OCI-LY7 (cell line): ENCODE measurements around the gene HMGXB4. TPM values are rescaled to one million over a fixed set of nuclear protein-coding genes. Genes with fewer than 3 reads are reported as not detected.

ENCODE experiments used
- BruUV-seq: library from RNA; stranded (reverse); fragments of 400-500 nt; replicated peaks from 2 replicates; lab custom pipeline; 2021; lab: Mats Ljungman, UMichigan
- CTCF ChIA-PET: fragments of 300-600 bp; sonication (Branson Sonifier 250); formaldehyde crosslinking; loops from one replicate; lab custom pipeline; 2022; ENCODE audit warnings: antibody characterized with exemption; ENCODE audit not compliant: unreplicated experiment; lab: Charles Lee
- POLR2A ChIA-PET: fragments of 300-600 bp; sonication (Branson Sonifier 250); formaldehyde crosslinking; loops from one replicate; lab custom pipeline; 2022; ENCODE audit warnings: antibody characterized with exemption; lab: Charles Lee
- DNase-seq: peaks from one replicate; pipeline ENCODE4 v3.0.0-alpha.2; 2015; ENCODE audit warnings: low spot score
- H2AFZ ChIP-seq: fragments of 200-600 bp; sonication (generic), shearing (Covaris generic); 2 replicates; pipeline ENCODE4 v1.6.1; 2014; ENCODE audit warnings: mild to moderate bottlenecking, antibody characterized with exemption, low read length, moderate library complexity
- H3K27ac ChIP-seq: fragments of 200-600 bp; sonication (generic); 2 replicates; pipeline ENCODE4 v1.5.1; 2014; ENCODE audit warnings: mixed run types, low read depth, mild to moderate bottlenecking, moderate library complexity, low read length, inconsistent platforms; ENCODE audit not compliant: poor library complexity, severe bottlenecking
- H3K36me3 ChIP-seq: fragments of 200-600 bp; sonication (generic); 2 replicates; pipeline ENCODE4 v1.6.1; 2014; ENCODE audit warnings: mild to moderate bottlenecking, antibody characterized with exemption, low read length, moderate library complexity, mixed read lengths; ENCODE audit not compliant: insufficient read depth
- H3K4me1 ChIP-seq: fragments of 200-600 bp; sonication (generic); 2 replicates; pipeline ENCODE4 v1.5.1; 2014; ENCODE audit warnings: mild to moderate bottlenecking, low read length; ENCODE audit not compliant: insufficient read depth, poor library complexity, severe bottlenecking
- H3K4me2 ChIP-seq: fragments of 200-600 bp; sonication (generic); 2 replicates; pipeline ENCODE4 v1.6.1; 2014; ENCODE audit warnings: mild to moderate bottlenecking, low read length
- H3K4me3 ChIP-seq: fragments of 200-600 bp; sonication (generic); 2 replicates; pipeline ENCODE4 v1.5.1; 2014; ENCODE audit warnings: mild to moderate bottlenecking, low read depth, low read length; ENCODE audit not compliant: poor library complexity, severe bottlenecking
- H3K79me2 ChIP-seq: fragments of 200-600 bp; sonication (generic); 2 replicates; pipeline ENCODE4 v1.6.1; 2016; ENCODE audit warnings: low read depth, mild to moderate bottlenecking, low read length, moderate library complexity, mixed read lengths; ENCODE audit not compliant: insufficient read depth
- H3K9me2 ChIP-seq: fragments of 200-600 bp; sonication (generic); 2 replicates; pipeline ENCODE4 v1.6.1; 2016; ENCODE audit warnings: mild to moderate bottlenecking, low read length, mixed read lengths; ENCODE audit not compliant: insufficient read depth
- H3K9me3 ChIP-seq: fragments of 200-600 bp; sonication (generic); 2 replicates; pipeline ENCODE4 v1.6.1; 2014; ENCODE audit warnings: mild to moderate bottlenecking, mixed run types, low read length, mixed read lengths
- H4K20me1 ChIP-seq: fragments of 200-600 bp; sonication (generic); 2 replicates; pipeline ENCODE4 v1.6.1; 2014; ENCODE audit warnings: mild to moderate bottlenecking, antibody characterized with exemption, low read length, moderate library complexity, mixed read lengths; ENCODE audit not compliant: insufficient read depth
- EZH2phosphoT487 ChIP-seq: fragments of 200-600 bp; sonication (generic); IDR thresholded peaks from 2 replicates; pipeline ENCODE4 v1.6.1; 2018; ENCODE audit warnings: low read depth, borderline replicate concordance, mild to moderate bottlenecking, mixed run types, antibody characterized with exemption, low read length, moderate library complexity, mixed read lengths
- intact Hi-C: fragments of 100-400 bp; cut with micrococcal nuclease; formaldehyde crosslinking; loops from one replicate; pipeline ENCODE4 v1.10.0; 2022; ENCODE audit not compliant: unreplicated experiment
- total RNA-seq, 2 experiments: library from RNA; depleted of rRNA in 1 of 2; stranded (reverse); fragments of >200 nt in 1 of 2; shearing (Covaris generic) in 1 of 2; gene quantifications; 2 replicates each; pipeline ENCODE4 v1.2.3, GENCODE V29; 2014 to 2022
- TF ChIP-seq, protein P1 (sequence below): fragments of 200-600 bp; sonication (generic); conservative IDR thresholded peaks from 2 replicates; pipeline ENCODE4 v1.5.1; 2014; ENCODE audit warnings: mild to moderate bottlenecking, antibody characterized with exemption, low read length, moderate library complexity, mixed read lengths

The HMGXB4 gene
- total RNA-seq, 2 experiments from 2014 or later = 25.2 to 46.9 TPM

- Histone ChIP-seq H3K9me3 (no peaks in the 10 kb centered on the region), H3K4me2 (no peak overlapping the region), H4K20me1 (no peaks in the 10 kb centered on the region), H3K27ac (no peak overlapping the region), H3K9me2 (no peaks in the 10 kb centered on the region), H3K4me3 (no peak overlapping the region), H3K36me3 (peaks cover 2% of the 10 kb centered on the region; the same call in 1 of the 2 replicates), H2AFZ (no peak overlapping the region), H3K4me1 (peaks cover 30% of the 10 kb centered on the region), H3K79me2 (no peaks in the 10 kb centered on the region)
- no TSS peak for BruUV-seq
- intact Hi-C loops = no loop called here
- no peak for DNase-seq
- no peak for TF ChIP-seq EZH2phosphoT487
- TF ChIP-seq, protein P1, sequence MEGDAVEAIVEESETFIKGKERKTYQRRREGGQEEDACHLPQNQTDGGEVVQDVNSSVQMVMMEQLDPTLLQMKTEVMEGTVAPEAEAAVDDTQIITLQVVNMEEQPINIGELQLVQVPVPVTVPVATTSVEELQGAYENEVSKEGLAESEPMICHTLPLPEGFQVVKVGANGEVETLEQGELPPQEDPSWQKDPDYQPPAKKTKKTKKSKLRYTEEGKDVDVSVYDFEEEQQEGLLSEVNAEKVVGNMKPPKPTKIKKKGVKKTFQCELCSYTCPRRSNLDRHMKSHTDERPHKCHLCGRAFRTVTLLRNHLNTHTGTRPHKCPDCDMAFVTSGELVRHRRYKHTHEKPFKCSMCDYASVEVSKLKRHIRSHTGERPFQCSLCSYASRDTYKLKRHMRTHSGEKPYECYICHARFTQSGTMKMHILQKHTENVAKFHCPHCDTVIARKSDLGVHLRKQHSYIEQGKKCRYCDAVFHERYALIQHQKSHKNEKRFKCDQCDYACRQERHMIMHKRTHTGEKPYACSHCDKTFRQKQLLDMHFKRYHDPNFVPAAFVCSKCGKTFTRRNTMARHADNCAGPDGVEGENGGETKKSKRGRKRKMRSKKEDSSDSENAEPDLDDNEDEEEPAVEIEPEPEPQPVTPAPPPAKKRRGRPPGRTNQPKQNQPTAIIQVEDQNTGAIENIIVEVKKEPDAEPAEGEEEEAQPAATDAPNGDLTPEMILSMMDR = no peak
- ChIA-PET CTCF (no interaction called here), POLR2A (no interaction called here)
These were observed 45.8 kb downstream of the HMGXB4 start for GRCh38 chr22:35303029-35303624.

GRCh38 chr22:35305525-35306070, 48.3 kb downstream of the HMGXB4 start:
- Histone ChIP-seq H3K36me3 (no peaks in the 10 kb centered on the region), H2AFZ (no peak overlapping the region), H3K4me3 (no peak overlapping the region), H4K20me1 (no peaks in the 10 kb centered on the region), H3K4me2 (peak overlapping the region; percentile 79), H3K9me2 (no peaks in the 10 kb centered on the region), H3K4me1 (peaks cover 45% of the 10 kb centered on the region), H3K27ac (no peak overlapping the region), H3K9me3 (no peaks in the 10 kb centered on the region), H3K79me2 (no peaks in the 10 kb centered on the region)
- BruUV-seq = no TSS peak
- ChIA-PET POLR2A (interaction anchor here (0.8 to 1.6 kb wide), 3 partner anchors 16 to 47 kb away, joined by 3 to 7 read pairs (median 4); no protein-coding TSS in a partner anchor), CTCF (no interaction called here)
- intact Hi-C loops = loop anchor here (5.0 kb wide), 2 partner anchors 37 to 107 kb away; no protein-coding TSS in a partner anchor
- DNase-seq = no peak
- no peak for TF ChIP-seq EZH2phosphoT487
- TF ChIP-seq, protein P1 = no peak
